ENCODE measurements around the gene TBXAS1. TPM values are rescaled to one million over a fixed set of nuclear protein-coding genes. Genes with fewer than 3 reads are reported as not detected.

Gene TBXAS1
- total and polyA plus RNA-seq, 2 donors (not counting 3 experiments of a cell fraction or from before 2014, with no cell fraction given) = 2.1 to 4.3 TPM

DNA sequence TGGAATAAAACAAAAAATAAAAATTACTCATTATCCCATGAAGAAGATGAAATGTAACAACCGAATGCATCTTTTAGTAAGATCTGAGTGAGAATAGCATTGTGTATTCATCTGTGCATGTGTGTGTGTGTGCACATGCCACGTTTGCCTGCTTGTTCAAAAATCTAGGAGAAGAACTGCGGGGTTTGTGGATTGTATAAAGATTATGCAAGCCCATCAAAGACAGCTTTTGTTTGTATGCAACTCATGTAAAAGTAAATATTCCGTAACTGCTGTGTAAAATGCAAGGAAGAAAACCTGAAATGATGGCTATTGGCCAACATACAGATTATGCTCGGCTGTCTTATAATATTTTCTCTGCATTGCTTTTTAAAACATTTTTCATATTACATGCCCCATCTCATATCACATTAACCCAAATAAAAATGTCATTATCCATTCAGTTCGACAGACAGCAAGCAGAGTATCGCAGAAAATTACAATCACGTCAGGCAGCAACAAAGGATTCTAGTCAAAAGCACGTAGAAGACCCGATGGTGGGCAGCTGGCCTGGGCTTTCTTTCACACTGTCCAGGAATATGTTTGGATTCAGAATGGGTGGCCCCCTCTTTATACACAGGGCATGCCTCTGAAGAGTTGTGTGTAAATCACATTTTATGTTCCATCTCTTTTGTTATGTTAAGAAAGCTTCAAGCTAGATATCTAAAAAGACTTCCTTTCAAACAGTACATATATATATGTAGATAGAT lies 119.7 kb downstream of the TBXAS1 start:
- Histone ChIP-seq H3K4me3 (replicated peaks in 1 of 3; ENCODE audit: insufficient read depth in 1 of 3, low read depth in 1 of 3, low read length in 3 of 3) (no peak overlapping the region), H3K27ac (ENCODE audit: insufficient read depth, low read depth, low read length) (no peak overlapping the region), H3K36me3 (ENCODE audit: control insufficient read depth in 2 of 2, extremely low read depth in 1 of 2, insufficient read depth in 2 of 2, low read length in 2 of 2) (no peaks in the 10 kb centered on the region), H3K9me1 (replicated peaks; ENCODE audit: control insufficient read depth, extremely low read depth, insufficient read depth, low read length) (no peaks in the 10 kb centered on the region), H3K9me3 (replicated peaks; ENCODE audit: control insufficient read depth, insufficient read depth, low read length) (no peaks in the 10 kb centered on the region), H3K4me1 (ENCODE audit: control insufficient read depth, extremely low read depth, insufficient read depth, low read length) (no peaks in the 10 kb centered on the region), H3K27me3 (ENCODE audit: control insufficient read depth in 2 of 2, insufficient read depth in 2 of 2, low read length in 2 of 2) (peaks cover 2 to 6% of the 10 kb centered on the region in 2 experiments), H2AFZ (ENCODE audit: low read depth, low read length) (no peak overlapping the region), H3K9ac (replicated peaks; ENCODE audit: extremely low read depth, insufficient read depth, low read length) (no peak overlapping the region), H4K20me1 (replicated peaks; ENCODE audit: control insufficient read depth, extremely low read depth, insufficient read depth, low read length) (no peaks in the 10 kb centered on the region), H3K4me2 (ENCODE audit: insufficient read depth, low read length) (no peak overlapping the region), H3K79me2 (ENCODE audit: control insufficient read depth, insufficient read depth, low read length) (no peaks in the 10 kb centered on the region)
- BruUV-seq (replicated peaks) = no TSS peak
- intact Hi-C loops (cut with micrococcal nuclease) = no loop called here
- FAIRE-seq = no peak
- TF ChIP-seq EZH2 (IDR thresholded peaks at IDR 0.05; ENCODE audit: borderline replicate concordance, low read depth, low read length, severe bottlenecking) (no peak), FOS (IDR thresholded peaks at IDR 0.05; ENCODE audit: borderline replicate concordance, insufficient read depth, low read length) (no peak), GATA2 (IDR thresholded peaks at IDR 0.05; ENCODE audit: insufficient read depth, insufficient read length, low read depth, low read length) (no peak), JUN (IDR thresholded peaks at IDR 0.05; ENCODE audit: borderline replicate concordance, insufficient read depth, insufficient read length, low read depth) (no peak), POLR2AphosphoS5 (IDR thresholded peaks at IDR 0.05; ENCODE audit: insufficient read depth, low read depth, low read length) (no peak), MYC (IDR thresholded peaks at IDR 0.05; ENCODE audit: low read depth, low read length) (no peak), POLR2A (IDR thresholded peaks at IDR 0.05; ENCODE audit: low read depth, low read length) (no peak)
- TF ChIP-seq, protein P1, sequence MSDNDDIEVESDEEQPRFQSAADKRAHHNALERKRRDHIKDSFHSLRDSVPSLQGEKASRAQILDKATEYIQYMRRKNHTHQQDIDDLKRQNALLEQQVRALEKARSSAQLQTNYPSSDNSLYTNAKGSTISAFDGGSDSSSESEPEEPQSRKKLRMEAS (IDR thresholded peaks at IDR 0.05; ENCODE audit: insufficient read depth, insufficient read length) = no peak
- TF ChIP-seq, protein P2, sequence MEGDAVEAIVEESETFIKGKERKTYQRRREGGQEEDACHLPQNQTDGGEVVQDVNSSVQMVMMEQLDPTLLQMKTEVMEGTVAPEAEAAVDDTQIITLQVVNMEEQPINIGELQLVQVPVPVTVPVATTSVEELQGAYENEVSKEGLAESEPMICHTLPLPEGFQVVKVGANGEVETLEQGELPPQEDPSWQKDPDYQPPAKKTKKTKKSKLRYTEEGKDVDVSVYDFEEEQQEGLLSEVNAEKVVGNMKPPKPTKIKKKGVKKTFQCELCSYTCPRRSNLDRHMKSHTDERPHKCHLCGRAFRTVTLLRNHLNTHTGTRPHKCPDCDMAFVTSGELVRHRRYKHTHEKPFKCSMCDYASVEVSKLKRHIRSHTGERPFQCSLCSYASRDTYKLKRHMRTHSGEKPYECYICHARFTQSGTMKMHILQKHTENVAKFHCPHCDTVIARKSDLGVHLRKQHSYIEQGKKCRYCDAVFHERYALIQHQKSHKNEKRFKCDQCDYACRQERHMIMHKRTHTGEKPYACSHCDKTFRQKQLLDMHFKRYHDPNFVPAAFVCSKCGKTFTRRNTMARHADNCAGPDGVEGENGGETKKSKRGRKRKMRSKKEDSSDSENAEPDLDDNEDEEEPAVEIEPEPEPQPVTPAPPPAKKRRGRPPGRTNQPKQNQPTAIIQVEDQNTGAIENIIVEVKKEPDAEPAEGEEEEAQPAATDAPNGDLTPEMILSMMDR (IDR thresholded peaks at IDR 0.05; ENCODE audit: extremely low read depth in 1 of 2, insufficient read depth in 1 of 2, low read depth in 1 of 2, low read length in 2 of 2) = no peak
- no peak for DNase-seq (ENCODE audit: low read depth, low spot score)
- dilution Hi-C loops (cut with MboI; ENCODE audit: extremely low pct_ligation_motif_present, low sequenced_read_pairs) = no loop called here
- POLR2A ChIA-PET = no interaction called here
- CTCF ChIA-PET = no interaction called here
